RKO (cell line): ENCODE measurements around the gene MCUR1.
A peak's percentile ranks its signal among the peaks of the same experiment; 100 is the strongest.
"Not testable (repeated sequence)": the region's sequence is repeated elsewhere in the genome, so short reads cannot be mapped to it uniquely, and the experiment has no call there.

Experiments
- DNase-seq: peaks from one replicate; pipeline ENCODE4 v3.0.0-alpha.2; 2016; ENCODE audit warnings: low spot score

MCUR1 gene

DNA sequence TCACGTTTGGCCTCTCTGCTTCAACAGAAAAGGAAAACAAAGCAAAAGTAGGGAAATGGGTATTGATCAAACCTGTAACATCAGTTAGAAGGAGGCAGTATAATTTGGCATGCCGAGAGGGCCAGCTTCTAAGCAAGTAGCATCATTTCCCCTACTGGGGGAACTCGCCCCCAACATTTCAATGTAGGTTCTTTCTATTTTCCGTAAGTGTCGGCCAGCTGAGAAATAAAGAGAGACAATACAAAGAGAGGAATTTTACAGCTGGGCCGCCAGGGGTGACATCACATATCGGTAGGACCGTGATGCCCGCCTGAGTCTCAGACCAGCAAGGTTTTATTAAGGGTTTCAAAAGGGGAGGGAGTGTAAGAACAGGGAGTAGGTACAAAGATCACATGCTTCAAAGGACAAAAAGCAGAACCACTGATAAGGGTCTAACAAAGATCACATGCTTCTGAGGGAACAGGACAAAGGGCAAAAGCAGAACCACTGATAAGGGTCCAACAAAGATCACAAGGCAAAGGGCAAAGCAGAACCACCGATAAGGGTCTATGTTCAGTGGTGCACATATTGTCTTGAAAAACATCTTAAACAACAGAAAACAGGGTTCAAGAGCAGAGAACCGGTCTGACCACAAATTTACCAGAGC lies 14.4 kb upstream of the MCUR1 start:
- not testable (repeated sequence) for DNase-seq

DNA sequence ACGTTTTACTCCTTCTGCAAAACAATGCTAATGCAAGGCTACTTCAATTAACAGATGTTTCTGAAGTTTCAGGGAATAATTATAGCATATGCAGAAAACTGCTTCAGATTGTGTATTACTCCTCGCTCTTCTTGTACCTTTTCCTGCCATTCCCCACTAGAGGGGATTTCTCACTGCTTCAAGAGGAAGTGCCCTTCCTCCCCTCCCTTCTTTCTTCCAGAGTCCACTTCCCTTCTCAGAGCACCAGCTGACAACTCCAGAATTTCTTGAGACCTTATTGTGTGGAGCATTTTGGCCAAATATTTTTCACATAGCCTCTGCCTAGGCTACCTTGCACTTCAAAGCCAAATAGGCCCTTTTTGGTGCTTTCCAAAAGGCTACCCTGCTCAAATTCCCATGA lies 12.7 kb upstream of the MCUR1 start:
- DNase-seq = no peak

DNA sequence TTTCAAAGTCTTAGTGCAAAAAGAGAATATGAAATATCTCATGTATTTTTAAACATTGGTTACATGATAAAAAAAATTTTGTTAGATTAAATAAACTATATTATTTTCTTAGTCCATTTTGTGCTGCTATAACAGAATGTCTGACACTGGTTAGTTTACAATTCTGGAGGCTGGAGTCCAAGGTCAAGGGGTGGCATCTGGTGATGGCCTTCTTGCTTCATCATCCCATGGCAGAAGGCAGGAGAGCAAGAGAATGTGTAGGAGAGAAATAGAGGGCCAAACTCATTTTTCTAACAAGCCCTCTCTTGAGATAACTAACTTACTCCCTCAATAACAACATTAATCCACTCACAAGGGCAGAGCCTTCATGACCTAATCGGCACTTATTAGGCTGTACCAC lies 11.5 kb upstream of the MCUR1 start:
- no peak for DNase-seq

DNA sequence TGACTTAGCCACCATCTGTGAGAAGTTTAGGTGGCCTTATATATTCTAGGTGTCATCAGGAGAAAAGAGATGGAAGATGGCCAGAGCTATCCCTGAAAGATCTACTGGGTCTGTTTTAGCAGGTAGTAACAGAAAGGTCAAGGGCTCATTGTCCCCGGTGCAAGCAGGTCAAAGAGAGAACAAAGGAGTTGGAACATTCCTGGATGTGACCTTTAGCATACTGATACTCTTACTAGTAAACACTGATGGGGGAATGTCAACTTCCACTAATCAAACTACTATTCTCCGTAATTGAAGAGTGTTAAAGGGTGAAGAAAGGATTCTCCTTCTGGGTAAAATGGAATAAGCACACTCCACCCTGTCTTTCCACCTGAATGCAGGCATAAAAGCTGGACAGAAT lies 4.0 kb upstream of the MCUR1 start:
- DNase-seq = no peak

DNA sequence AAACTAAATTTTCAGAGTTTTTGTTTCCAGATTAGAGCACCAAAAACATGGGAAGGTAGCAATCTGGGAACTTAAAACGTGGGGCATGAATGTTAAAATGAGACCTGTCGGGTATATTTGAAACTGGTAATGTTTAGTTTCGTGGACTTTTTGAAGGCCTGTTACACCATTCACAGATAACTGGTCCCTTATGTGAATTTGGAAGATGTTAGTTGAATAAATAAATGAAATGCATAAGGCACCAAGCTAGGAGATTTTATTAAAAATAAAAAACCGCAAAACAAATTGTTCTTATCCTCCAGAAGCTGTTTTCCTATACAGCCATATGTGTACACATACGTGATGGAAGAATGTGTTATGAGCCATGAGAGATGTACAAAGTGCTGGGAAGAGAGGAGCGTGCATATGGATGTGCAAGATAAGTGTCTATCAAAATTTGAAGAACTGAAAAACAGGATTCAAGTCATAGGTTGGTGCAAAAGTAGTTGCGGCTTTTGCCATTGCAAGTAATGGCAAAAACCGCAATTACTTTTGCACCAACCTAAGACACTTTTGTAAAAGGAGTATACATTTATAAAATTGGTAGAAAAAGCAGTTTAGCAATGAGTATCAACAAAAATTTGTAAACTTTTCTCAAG lies 700 bp upstream of the MCUR1 start:
- DNase-seq = no peak

DNA sequence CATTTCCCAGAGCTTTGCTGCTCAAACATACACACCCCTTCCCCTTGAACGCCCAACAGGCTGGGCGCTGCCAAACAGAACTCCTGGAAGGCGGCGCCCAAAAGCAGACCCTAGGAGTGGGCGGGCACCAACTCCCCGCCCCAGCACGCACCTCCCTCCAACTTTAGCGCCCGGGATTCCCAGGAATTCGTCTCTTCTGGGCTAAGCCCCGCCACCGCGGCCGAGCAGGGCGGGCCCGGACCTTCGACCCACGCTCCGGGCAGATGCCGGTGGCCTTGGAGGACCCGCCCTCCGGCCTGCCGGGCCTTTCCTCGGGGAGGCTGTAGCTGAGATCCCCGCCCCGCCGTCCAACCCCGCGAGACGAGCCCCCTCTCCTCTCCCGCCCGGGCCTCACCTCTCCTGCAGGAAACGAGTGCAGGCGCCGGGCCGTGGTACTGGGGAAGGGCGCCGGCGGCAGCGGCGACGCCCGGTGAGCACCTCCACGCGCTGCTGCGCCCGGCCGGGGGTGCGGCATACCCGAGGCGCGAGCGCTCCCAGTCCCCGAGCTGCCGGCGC lies 659 bp downstream of the MCUR1 start:
- DNase-seq = peak; percentile 56

DNA sequence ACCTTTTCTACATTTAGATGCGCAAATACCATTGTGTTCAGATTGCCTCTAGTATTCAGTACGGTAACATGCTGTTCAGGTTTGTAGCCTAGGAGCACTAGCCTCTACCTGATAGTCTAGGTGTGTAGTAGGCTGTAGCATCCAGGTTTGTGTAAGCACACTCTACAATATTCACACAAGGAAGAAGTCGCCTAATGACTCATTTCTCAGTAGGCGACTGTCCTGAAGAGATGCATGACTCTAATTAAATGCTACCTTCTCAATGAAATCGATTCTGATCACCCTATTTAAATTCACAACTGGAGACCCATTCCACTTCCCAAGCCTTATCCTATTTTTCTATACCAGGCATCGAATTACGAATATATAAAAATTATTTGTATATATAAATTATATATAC lies 1.3 kb downstream of the MCUR1 start:
- no peak for DNase-seq

DNA sequence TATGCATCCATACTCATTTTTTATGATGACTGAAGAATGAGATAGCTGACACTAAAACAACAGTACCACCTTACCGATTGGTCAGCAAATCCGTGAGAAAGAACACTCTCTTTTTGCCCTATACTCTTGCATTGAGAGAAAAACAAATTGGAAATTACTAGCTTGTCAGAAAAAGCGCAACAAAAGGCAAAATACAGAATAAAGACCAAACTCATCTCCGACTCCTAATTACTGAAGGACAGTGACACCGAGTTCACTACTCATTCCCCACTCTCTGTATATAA lies 2.1 kb downstream of the MCUR1 start:
- DNase-seq = no peak

DNA sequence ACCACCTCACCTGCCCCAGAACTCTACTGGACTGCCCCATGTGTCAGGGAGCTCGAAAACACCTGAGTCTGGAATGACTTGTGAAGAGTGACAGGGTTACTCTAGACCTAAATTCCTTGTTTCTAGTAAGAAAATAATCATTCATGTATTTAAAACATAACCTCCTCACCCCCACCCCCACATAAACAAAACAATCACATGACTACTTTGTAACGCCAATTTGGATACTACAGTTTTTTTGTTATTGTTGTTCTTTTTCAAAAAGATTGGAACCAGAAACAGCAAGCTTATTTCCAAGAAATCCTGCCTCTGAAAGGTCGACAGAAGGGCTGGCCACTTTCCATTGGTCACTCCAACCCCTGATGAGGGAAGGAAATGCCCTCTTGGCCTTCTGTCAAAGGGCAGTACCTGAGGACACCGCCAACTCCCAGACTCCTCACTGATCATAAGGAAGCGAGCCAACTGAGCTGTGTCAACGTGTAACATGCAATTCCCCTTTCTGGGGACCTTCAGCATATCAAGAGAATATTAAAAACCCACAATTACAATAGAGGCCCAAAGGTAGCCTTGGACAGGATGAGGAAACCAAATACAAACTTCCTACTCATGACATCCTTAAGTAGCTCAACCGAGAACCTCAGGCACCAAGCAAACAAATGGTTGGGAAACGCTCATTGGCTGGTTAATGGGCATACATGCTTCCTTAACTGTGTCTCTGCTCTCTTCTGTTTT lies 2.6 kb downstream of the MCUR1 start:
- DNase-seq = no peak

DNA sequence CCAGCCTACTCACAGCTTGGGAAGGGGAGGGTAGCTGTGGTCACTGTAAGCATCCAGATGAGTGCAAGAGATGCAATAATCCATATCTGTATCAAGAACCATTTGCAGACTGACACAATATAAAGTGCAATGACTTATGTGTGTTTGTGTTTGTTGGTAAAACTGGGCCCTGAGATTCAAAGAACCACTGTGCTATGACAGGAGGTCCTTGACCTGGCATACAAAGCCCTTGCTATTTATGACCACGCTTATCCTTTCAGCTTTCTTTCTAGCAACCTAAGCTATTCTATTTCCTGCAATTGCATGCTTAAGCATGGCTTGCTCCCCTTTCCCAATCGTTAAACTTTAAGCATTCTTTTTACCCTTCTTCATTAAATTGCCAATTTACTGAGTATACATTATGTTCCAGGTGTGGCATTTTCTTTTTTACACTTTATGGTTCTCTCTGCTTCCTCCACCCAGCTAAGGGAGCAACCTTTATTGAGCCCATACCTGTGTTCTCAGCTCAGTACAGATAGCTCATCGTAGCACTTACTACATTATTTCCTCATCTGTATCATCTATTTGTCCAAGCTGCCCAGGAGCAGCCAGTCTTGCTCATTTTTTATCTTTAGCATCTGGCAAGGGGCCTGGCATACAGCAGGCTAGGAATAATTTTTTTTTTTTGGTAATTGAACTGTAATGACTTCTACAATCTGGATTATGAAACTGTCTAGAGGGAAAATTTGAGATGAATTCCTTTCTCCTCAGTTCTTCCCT lies 3.5 kb downstream of the MCUR1 start:
- no peak for DNase-seq

DNA sequence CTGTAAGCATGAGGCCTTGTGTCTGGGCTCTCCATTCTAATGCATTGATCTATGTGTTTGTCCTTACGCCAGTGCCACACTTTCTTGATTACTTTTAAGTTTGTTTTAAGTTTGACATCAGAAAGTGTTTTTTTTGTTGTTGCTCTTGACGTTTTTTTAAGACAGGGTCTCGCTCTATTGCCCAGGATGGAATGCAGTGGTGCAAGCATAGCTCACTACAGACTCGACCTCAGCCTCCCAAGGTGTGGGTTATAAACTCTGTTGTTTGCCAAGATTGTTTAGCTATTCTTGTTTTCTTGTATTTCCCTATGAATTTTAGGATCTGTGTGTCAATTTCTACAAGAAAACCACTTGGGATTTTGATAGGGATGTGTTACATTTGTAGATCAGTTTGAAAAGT lies 5.6 kb downstream of the MCUR1 start:
- DNase-seq = no peak

DNA sequence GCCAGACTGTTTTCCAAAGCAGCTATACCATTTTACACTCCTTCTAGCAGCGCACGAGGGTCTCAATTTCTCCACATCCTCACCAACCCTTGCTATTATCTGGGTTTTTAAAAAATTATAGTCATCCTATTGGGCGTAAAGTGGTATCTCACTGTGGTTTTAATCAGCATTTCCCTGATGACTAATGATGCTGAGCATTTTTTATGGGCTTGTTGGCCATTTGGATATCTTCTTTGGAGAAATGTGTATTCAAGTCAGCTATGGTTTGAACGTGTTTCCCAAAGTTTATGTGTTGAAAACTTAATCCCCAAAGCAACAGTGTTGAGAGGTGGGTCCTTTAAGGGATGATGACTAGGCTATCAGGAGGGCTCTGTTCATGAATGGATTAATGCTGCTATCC lies 6.7 kb downstream of the MCUR1 start:
- no peak for DNase-seq

DNA sequence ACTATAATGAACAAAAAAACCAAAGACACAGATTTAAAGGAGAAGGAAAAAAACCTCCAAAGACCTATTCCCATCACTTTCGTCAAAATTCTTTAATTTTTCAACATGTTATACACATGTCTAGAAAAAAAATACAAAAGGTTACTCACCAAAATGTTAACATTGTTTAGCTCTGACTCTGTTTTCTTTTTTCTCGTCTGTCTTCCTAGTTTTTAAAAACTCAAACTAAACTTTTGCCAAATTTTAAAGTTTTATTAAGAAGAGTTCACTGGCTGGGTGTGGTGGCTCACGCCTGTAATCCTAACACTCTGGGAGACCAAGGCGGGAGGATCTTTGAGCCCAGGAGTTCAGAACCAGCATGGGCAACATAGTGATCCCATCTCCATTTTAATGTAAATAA lies 10.8 kb downstream of the MCUR1 start:
- no peak for DNase-seq

DNA sequence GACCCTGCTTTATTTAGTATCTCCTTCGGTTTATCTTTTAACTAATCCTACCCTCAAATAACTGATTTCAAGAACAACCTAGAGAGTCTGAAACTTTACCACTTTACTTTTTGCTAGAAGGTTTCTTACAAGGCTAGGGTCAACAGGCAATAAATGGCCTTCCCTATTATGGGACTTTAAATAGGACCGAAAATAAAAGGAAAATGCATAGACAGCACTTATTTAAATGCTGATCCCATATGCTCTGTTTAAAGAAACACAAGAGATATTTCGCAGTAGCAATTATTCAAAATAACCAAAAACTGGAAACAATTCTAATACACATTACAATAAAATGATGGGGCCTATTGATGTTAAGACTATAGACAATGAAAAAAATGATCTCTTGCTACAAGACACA lies 13.7 kb downstream of the MCUR1 start:
- no peak for DNase-seq

DNA sequence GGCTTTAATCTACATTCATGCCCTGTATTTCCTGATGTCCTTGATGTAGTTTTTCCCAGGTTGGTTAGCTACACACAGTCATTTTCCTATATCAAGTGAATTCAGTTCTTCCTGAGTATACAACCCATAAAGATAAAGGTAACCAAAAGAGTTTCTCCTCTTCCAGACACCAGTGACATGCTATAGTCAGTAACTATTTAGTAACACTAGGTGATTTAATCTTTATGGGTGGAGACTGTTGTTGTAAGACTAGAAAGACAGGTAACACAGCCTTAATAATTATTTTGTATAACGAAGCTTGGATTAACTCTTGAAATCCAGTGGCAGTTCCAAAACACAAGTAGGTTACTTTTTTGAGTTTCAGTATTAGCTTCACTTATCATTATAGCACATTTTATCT lies 17.6 kb downstream of the MCUR1 start:
- DNase-seq = no peak

DNA sequence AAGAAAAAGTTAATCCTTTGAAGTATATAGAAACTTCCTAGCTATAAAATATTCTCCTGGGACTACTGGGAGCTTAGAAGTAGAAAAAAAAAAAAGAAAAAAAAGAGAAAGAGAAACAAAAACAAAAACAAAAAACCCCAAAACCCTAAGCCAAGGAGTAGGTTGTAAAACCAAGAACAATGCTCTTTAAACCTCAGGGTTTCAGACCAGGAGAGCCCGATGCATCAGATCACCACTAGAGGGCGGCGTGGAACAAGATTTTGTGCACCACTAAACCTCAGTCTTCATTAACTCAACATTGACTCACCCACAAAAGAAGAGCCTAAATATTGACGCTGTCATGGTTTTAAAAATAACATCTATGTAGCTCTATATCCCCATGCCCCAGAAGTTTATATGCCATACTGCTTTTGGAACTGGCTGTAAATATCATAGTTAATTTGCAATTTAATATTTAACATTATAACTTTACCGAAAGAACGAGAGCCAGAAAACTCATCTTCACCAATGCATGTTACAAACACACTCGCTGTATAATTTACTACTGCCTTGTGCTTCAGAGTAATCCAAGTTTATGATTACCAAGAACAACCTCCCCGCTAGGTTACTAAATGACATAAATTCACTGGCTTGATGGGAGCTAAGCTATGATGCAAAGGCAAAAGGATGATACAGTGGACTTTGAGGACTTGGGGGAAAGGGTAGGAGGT lies 19.2 kb downstream of the MCUR1 start:
- peak; percentile 85 for DNase-seq

DNA sequence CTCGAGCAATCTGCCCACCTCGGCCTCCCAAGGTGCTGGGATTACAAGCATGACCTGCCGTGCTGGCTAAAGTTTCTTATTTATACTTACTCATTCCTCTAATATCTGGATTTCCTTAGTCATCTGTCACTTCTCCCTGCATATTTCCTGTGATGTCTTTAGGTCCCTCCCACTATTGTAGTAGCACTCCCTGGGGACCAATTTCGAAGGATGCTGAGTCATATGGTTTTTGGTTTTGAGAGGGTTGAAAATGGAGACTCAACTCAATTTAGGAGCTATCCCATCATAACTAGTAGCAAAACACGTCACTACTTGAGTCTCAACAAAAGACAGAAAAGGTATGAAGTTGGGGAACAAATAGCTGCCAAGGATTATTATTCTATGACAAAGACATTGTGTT lies 20.2 kb downstream of the MCUR1 start:
- DNase-seq = no peak

DNA sequence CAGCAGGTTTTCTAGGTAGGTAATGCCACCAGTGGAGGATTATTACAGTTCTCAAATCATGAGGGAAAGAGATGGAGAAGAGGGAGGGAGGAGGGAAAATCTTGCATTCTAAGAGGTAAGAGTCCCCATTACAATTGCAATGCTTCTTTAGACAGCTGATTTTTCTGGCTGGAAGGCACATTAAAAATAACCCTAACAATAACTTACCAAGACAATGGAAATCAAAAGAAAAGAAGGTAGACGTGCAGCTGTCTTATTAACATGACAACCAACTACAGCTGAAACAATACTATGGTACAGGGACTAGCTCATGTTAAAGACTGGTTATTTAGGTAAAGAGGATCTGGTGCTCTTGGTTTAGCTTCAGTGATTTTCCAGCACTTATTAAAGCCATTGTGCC lies 24.6 kb downstream of the MCUR1 start:
- no peak for DNase-seq

DNA sequence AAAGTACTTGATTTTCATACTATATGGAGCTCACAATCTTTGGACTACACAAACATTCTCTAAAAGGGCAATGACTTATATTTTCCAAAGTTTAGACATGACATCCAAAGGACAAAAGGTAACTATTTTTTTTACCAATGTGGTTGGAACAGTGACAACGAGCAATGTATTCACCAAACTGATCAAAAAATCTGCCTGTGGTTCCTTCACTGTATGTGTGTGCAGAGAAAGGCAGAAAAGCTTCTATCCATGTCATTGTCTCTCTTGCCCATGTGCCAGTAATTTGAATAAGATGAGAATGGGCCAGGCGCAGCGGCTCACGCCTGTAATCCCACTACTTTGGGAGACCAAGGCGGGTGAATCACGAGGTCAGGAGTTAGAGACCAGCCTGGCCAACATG lies 25.5 kb downstream of the MCUR1 start:
- DNase-seq = no peak

DNA sequence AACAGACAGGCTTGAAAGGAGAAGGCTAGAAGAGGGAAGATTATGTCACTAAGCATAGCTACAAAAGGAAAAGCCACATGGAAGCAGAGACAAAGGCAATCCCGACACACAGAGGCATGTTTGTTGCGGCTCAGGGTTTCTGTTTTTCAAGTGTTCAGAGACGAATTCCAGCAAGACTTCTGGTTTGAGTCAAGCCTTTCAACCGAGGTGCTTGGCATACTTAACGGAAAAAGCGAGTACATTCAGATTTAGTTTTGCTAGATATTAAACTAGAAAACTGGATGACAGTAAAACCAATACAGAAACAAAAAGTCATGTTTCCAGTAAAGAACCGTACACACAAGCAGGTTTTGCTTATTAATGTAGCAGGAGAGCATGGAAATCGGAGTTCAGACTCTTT lies 27.2 kb downstream of the MCUR1 start:
- no peak for DNase-seq

DNA sequence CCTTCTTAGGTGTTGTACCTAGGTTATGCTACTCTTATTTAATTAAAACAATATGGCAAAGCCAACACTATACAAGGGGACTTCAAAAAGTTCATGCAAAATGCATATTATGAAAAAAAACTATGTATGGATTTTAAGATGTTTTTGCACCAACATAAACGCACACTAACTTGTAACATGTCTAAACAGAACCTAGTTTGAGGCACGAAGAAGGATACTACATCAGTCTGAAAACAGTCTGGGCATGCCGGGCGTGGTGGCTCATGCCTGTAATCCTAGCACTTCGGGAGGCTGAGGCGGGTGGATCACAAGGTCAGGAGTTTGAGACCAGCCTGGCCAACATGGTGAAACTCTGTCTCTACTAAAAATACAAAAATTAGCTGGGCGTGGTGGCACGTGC lies 34.2 kb downstream of the MCUR1 start:
- not testable (repeated sequence) for DNase-seq

DNA sequence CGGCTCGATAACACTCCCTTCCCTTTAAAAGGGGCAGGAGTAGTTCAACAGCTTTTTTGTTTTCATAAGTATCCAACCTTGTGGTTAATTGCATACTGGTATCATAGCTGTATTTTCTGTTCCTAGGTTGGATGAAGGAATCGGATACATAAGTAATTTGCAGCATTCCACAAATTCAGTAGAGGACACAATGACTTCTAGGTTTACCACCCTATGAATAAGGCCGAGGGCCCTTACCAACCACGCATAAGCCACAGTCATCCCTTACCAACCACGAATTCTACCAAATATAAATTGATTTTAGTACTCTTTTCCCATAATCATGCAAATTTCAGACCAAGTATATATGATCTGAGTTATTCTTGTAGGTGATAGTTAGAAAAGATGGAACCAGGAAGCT lies 36.3 kb downstream of the MCUR1 start:
- DNase-seq = no peak
